HepG2 (cell line): Measurements from ENCODE around the gene PSMD3. TPM values are rescaled to one million over a fixed set of nuclear protein-coding genes. Genes with fewer than 3 reads are reported as not detected.

ENCODE experiments used
- ATAC-seq: fragments of 200-7000 bp; cut with Tn5 transposase; 3 replicates; pipeline ENCODE4 v1.9.1; 2020; ENCODE audit warnings: mild to moderate bottlenecking, moderate library complexity
- BruUV-seq: library from RNA; stranded (reverse); fragments of 400-500 nt; replicated peaks from 2 replicates; lab custom pipeline; 2021; lab: Mats Ljungman, UMichigan
- CTCF ChIA-PET: fragments of 300-600 bp; formaldehyde crosslinking; extraction: SDS; loops from one replicate; lab custom pipeline; 2021; ENCODE audit warnings: low total read pairs, inconsistent platforms, low intra/inter-chr PET ratio; lab: Yijun Ruan, JAX
- POLR2A ChIA-PET: fragments of 350-600 bp; sonication (Branson Sonifier 250); formaldehyde crosslinking; loops from one replicate; lab custom pipeline; 2020; ENCODE audit warnings: antibody characterized with exemption, inconsistent platforms; lab: Yijun Ruan, JAX
- DNase-seq: peaks from one replicate; pipeline ENCODE4 v3.0.0-alpha.2; 2015; ENCODE audit warnings: low spot score
- FAIRE-seq: peaks from 3 replicates; lab custom pipeline; 2011; peaks lifted over from hg19 to GRCh38; lab: Jason Lieb, UNC
- H2AFZ ChIP-seq: one replicate; pipeline ENCODE4 v1.6.1; 2011; ENCODE audit warnings: low read length, inconsistent platforms
- H3K27ac ChIP-seq: fragments of 300-600 bp; 3 replicates; pipeline ENCODE4 v1.8.0; 2011; ENCODE audit warnings: mixed run types, mild to moderate bottlenecking, mixed read lengths, low read length, inconsistent platforms; ENCODE audit not compliant: insufficient read depth; ENCODE audit errors: extremely low read length
- H3K27me3 ChIP-seq, 2 experiments: fragments of 200-600 bp in 1 of 2; 2 replicates in 1 of 2; 3 replicates in 1 of 2; pipeline versions ENCODE4 v1.6.0 to v1.8.0; 2011; ENCODE audit warnings: low read length in 2 of 2, mild to moderate bottlenecking in 2 of 2, moderate library complexity in 2 of 2, inconsistent platforms in 1 of 2; ENCODE audit not compliant: insufficient read depth in 2 of 2, control insufficient read depth in 1 of 2
- H3K36me3 ChIP-seq, 2 experiments: fragments of 200-600 bp in 1 of 2; replicated peaks in 1 of 2; 2 replicates in 1 of 2; 3 replicates in 1 of 2; pipeline versions ENCODE4 v1.5.1 to v1.8.0; 2011; ENCODE audit warnings: low read length in 2 of 2, inconsistent platforms in 1 of 2; ENCODE audit not compliant: insufficient read depth in 2 of 2, control insufficient read depth in 1 of 2
- H3K4me1 ChIP-seq: 2 replicates; pipeline ENCODE4 v1.5.1; 2012; ENCODE audit warnings: low read length, inconsistent platforms; ENCODE audit not compliant: insufficient read depth
- H3K4me2 ChIP-seq: 2 replicates; pipeline ENCODE4 v1.6.0; 2011; ENCODE audit warnings: low read depth, low read length, inconsistent platforms
- H3K4me3 ChIP-seq, 3 experiments: fragments of 200-600 bp in 1 of 3; sonication (generic), shearing (Covaris generic) in 1 of 3; replicated peaks in 1 of 3; 2 replicates each; pipeline ENCODE4 v1.5.1; 2011 to 2016; ENCODE audit warnings: low read length in 3 of 3, inconsistent platforms in 2 of 3, low read depth in 2 of 3, mild to moderate bottlenecking in 2 of 3, control low read depth in 1 of 3, mixed read lengths in 1 of 3; ENCODE audit not compliant: insufficient read depth in 1 of 3
- H3K79me2 ChIP-seq: one replicate; pipeline ENCODE4 v1.6.1; 2011; ENCODE audit warnings: low read length, inconsistent platforms; ENCODE audit not compliant: insufficient read depth
- H3K9ac ChIP-seq: 2 replicates; pipeline ENCODE4 v1.6.0; 2011; ENCODE audit warnings: mild to moderate bottlenecking, low read depth, low read length, inconsistent platforms; ENCODE audit not compliant: insufficient read depth
- H3K9me3 ChIP-seq: 2 replicates; pipeline ENCODE4 v1.5.1; 2012; ENCODE audit warnings: mild to moderate bottlenecking, low read length
- H4K20me1 ChIP-seq: 2 replicates; pipeline ENCODE4 v1.6.0; 2011; ENCODE audit warnings: inconsistent platforms, mild to moderate bottlenecking, low read length, moderate library complexity; ENCODE audit not compliant: insufficient read depth
- KAT7 ChIP-seq: IDR thresholded peaks from 2 replicates; pipeline ENCODE4 v1.6.1; 2018; ENCODE audit warnings: borderline replicate concordance, missing compliant biosample characterization
- MIER2 ChIP-seq: IDR thresholded peaks from 2 replicates; pipeline ENCODE4 v1.6.1; 2016; ENCODE audit warnings: missing biosample characterization, missing genetic modification reagents
- PCBP2 ChIP-seq: fragments of 200-400 bp; formaldehyde crosslinking; optimal IDR thresholded peaks from 2 replicates; pipeline ENCODE3; 2018; ENCODE audit warnings: low read length, low read depth; ENCODE audit not compliant: poor library complexity, severe bottlenecking
- RBFOX2 ChIP-seq: fragments of 200-400 bp; formaldehyde crosslinking; IDR thresholded peaks from 2 replicates; pipeline ENCODE4 v1.6.1; 2017; ENCODE audit warnings: low read depth, mild to moderate bottlenecking, low read length
- REL ChIP-seq: sonication (generic); formaldehyde crosslinking; conservative IDR thresholded peaks from 2 replicates; pipeline ENCODE4 v1.8.0; 2022; ENCODE audit warnings: mild to moderate bottlenecking, missing genetic modification reagents, moderate library complexity
- TP53 ChIP-seq: sonication (generic); formaldehyde crosslinking; conservative IDR thresholded peaks from 2 replicates; pipeline ENCODE4 v1.4.0; 2020; ENCODE audit warnings: missing genetic modification reagents
- ZBTB21 ChIP-seq: sonication (generic); formaldehyde crosslinking; IDR thresholded peaks from 2 replicates; pipeline ENCODE4 v1.4.0; 2020; ENCODE audit warnings: missing genetic modification reagents
- ZNF136 ChIP-seq: sonication (generic); formaldehyde crosslinking; IDR thresholded peaks from 2 replicates; pipeline ENCODE4 v1.8.1; 2022; ENCODE audit warnings: low read depth, mild to moderate bottlenecking, moderate library complexity, missing genetic modification reagents
- ZNF292 ChIP-seq: sonication (generic); formaldehyde crosslinking; IDR thresholded peaks from 2 replicates; pipeline ENCODE4 v1.8.1; 2022; ENCODE audit warnings: mild to moderate bottlenecking, low read depth, missing genetic modification reagents, borderline replicate concordance
- ZNF850 ChIP-seq: sonication (generic); formaldehyde crosslinking; conservative IDR thresholded peaks from 2 replicates; pipeline ENCODE4 v1.9.0; 2021; ENCODE audit warnings: mild to moderate bottlenecking, missing genetic modification reagents
- WGBS: methylation state at CpG from one replicate; pipeline ENCODE4 v1.1.6; 2017; ENCODE audit warnings: low lambda C conversion rate; 5-methylcytosine and 5-hydroxymethylcytosine counted together
- in situ Hi-C: cut with HindIII; loops from 2 replicates; pipeline ENCODE4 v1.10.0; 2017; ENCODE audit warnings: low pct_unique_long_range_greater_than_20kb; ENCODE audit not compliant: extremely low pct_ligation_motif_present
- intact Hi-C: fragments of 100-400 bp; cut with micrococcal nuclease; formaldehyde crosslinking; loops from one replicate; pipeline ENCODE4 v1.10.0; 2022; ENCODE audit not compliant: unreplicated experiment
- polyA plus RNA-seq, 8 experiments: library from polyadenylated mRNA; depleted of rRNA in 3 of 8; stranded (reverse) in 7 of 8; unstranded in 1 of 8; fragments of >200 nt; fragmentation: Illumina TruSeq in 4 of 8; extraction: Trizol in 4 of 8; gene quantifications; 2 replicates each; pipeline versions ENCODE4 v1.2.1 to v1.2.3, GENCODE V29; 2011 to 2016; ENCODE audit warnings: low read depth in 4 of 8, missing spikeins in 1 of 8, mixed read lengths in 1 of 8; ENCODE audit not compliant: insufficient read depth in 1 of 8
- total RNA-seq, 5 experiments: library from RNA; depleted of rRNA; stranded (reverse); fragments of >200 nt; fragmentation: Illumina TruSeq; extraction: Trizol; gene quantifications; 2 replicates each; pipeline ENCODE4 v1.2.3, GENCODE V29; 2016; ENCODE audit warnings: low read depth in 1 of 5
- TF ChIP-seq, protein P1 (sequence below): sonication (generic); formaldehyde crosslinking; IDR thresholded peaks from 2 replicates; pipeline ENCODE4 v1.4.0; 2020; ENCODE audit warnings: missing genetic modification reagents, mild to moderate bottlenecking, borderline replicate concordance
- TF ChIP-seq, protein P2 (sequence below): sonication (generic); formaldehyde crosslinking; IDR thresholded peaks from 2 replicates; pipeline ENCODE4 v1.8.0; 2022; ENCODE audit warnings: low read depth, missing genetic modification reagents
- TF ChIP-seq, protein P3 (sequence below), 2 experiments: sonication (generic) in 1 of 2; formaldehyde crosslinking in 1 of 2; IDR thresholded peaks; 2 replicates each; pipeline versions ENCODE4 v1.5.1 to v1.6.1; 2011 to 2020; ENCODE audit warnings: borderline replicate concordance in 1 of 2, low read depth in 1 of 2, low read length in 1 of 2, mild to moderate bottlenecking in 1 of 2, missing genetic modification reagents in 1 of 2, moderate library complexity in 1 of 2
- TF ChIP-seq, protein P4 (sequence below): sonication (generic); formaldehyde crosslinking; IDR thresholded peaks from 2 replicates; pipeline ENCODE4 v1.4.0; 2020; ENCODE audit warnings: mild to moderate bottlenecking, missing genetic modification reagents, borderline replicate concordance

The PSMD3 gene
- total and polyA plus RNA-seq, 2 of the 13 experiments (the other 11 are each of a cell fraction or from before 2014, with no cell fraction given): 97.4 to 146 TPM

DNA sequence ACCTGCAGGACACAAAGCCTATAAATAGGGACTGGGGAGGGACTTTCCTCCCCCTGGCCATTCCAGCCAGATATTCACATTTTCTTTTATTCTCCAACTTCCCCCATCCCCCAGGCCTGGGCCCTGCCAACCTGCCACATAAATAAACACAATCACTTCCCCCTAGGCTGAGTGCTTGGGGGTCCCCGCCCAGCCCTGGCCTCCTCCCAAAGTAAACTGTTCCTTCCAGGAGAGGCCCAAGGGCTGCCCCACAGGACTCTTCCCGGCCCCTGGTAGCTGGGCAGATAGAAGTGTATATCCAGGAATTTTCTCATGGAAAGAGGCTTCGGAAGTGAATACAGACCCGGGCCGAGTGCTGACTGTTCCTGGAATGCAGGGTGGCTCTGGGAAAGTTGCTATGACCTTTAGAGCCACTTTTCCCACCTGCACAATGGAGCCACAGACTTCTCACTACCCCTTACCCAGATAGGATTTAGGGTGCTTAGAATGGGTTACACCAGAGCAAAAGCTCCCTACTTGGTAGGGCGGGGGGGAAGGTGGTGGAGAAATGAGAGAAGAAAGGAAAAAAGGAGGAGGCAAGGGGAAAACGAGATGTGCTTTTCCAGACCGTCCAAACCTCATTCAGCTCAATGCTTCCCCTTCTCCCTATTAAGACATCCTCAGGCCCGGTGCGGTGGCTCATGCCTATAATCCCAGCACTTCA lies 43.1 kb downstream of the PSMD3 start:
- Histone ChIP-seq H3K4me2 (no peak overlapping the region), H3K27me3 (no peaks in the 10 kb centered on the region), H3K4me1 (no peaks in the 10 kb centered on the region), H4K20me1 (no peaks in the 10 kb centered on the region), H2AFZ (no peak overlapping the region), H3K36me3 (peaks cover 46 to 69% of the 10 kb centered on the region in 2 experiments), H3K9me3 (no peaks in the 10 kb centered on the region), H3K27ac (no peak overlapping the region), H3K4me3 (no peak overlapping the region), H3K9ac (no peak overlapping the region), H3K79me2 (no peaks in the 10 kb centered on the region)
- ChIA-PET CTCF (no interaction called here), POLR2A (no interaction called here)
- intact Hi-C loops: no loop called here
- 93% methylated on average over 10 of the region's 10 CpGs for WGBS
- ATAC-seq (no peak), FAIRE-seq (no peak), DNase-seq (no peak)
- no TSS peak for BruUV-seq
- in situ Hi-C loops: no loop called here
- no peak for TF ChIP-seq REL (CRISPR knock-in tag)
- no peak for TF ChIP-seq KAT7 (CRISPR knock-in tag)
- TF ChIP-seq PCBP2: no peak
- TF ChIP-seq ZNF292 (CRISPR knock-in tag): no peak
- no peak for TF ChIP-seq RBFOX2
- TF ChIP-seq, protein P1, sequence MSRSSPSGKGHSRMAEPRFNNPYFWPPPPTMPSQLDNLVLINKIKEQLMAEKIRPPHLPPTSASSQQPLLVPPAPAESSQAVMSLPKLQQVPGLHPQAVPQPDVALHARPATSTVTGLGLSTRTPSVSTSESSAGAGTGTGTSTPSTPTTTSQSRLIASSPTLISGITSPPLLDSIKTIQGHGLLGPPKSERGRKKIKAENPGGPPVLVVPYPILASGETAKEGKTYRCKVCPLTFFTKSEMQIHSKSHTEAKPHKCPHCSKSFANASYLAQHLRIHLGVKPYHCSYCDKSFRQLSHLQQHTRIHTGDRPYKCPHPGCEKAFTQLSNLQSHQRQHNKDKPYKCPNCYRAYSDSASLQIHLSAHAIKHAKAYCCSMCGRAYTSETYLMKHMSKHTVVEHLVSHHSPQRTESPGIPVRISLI: no peak
- no peak for TF ChIP-seq ZNF136
- no peak for TF ChIP-seq MIER2
- no peak for TF ChIP-seq TP53 (CRISPR knock-in tag)
- TF ChIP-seq, protein P2, sequence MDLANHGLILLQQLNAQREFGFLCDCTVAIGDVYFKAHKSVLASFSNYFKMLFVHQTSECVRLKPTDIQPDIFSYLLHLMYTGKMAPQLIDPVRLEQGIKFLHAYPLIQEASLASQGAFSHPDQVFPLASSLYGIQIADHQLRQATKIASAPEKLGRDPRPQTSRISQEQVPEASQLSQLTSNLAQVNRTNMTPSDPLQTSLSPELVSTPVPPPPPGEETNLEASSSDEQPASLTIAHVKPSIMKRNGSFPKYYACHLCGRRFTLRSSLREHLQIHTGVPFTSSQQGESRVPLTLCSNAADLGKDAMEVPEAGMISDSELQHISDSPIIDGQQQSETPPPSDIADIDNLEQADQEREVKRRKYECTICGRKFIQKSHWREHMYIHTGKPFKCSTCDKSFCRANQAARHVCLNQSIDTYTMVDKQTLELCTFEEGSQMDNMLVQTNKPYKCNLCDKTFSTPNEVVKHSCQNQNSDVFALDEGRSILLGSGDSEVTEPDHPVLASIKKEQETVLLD: no peak
- no peak for TF ChIP-seq ZBTB21 (CRISPR knock-in tag)
- no peak for TF ChIP-seq ZNF850 (CRISPR knock-in tag)
- TF ChIP-seq, protein P3, sequence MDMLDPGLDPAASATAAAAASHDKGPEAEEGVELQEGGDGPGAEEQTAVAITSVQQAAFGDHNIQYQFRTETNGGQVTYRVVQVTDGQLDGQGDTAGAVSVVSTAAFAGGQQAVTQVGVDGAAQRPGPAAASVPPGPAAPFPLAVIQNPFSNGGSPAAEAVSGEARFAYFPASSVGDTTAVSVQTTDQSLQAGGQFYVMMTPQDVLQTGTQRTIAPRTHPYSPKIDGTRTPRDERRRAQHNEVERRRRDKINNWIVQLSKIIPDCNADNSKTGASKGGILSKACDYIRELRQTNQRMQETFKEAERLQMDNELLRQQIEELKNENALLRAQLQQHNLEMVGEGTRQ (IDR thresholded peaks at IDR 0.05; ENCODE audit: low read depth, low read length): no peak
- TF ChIP-seq, protein P3 (CRISPR knock-in tag; IDR thresholded peaks at IDR 0.05; ENCODE audit: borderline replicate concordance): no peak
- TF ChIP-seq, protein P4, sequence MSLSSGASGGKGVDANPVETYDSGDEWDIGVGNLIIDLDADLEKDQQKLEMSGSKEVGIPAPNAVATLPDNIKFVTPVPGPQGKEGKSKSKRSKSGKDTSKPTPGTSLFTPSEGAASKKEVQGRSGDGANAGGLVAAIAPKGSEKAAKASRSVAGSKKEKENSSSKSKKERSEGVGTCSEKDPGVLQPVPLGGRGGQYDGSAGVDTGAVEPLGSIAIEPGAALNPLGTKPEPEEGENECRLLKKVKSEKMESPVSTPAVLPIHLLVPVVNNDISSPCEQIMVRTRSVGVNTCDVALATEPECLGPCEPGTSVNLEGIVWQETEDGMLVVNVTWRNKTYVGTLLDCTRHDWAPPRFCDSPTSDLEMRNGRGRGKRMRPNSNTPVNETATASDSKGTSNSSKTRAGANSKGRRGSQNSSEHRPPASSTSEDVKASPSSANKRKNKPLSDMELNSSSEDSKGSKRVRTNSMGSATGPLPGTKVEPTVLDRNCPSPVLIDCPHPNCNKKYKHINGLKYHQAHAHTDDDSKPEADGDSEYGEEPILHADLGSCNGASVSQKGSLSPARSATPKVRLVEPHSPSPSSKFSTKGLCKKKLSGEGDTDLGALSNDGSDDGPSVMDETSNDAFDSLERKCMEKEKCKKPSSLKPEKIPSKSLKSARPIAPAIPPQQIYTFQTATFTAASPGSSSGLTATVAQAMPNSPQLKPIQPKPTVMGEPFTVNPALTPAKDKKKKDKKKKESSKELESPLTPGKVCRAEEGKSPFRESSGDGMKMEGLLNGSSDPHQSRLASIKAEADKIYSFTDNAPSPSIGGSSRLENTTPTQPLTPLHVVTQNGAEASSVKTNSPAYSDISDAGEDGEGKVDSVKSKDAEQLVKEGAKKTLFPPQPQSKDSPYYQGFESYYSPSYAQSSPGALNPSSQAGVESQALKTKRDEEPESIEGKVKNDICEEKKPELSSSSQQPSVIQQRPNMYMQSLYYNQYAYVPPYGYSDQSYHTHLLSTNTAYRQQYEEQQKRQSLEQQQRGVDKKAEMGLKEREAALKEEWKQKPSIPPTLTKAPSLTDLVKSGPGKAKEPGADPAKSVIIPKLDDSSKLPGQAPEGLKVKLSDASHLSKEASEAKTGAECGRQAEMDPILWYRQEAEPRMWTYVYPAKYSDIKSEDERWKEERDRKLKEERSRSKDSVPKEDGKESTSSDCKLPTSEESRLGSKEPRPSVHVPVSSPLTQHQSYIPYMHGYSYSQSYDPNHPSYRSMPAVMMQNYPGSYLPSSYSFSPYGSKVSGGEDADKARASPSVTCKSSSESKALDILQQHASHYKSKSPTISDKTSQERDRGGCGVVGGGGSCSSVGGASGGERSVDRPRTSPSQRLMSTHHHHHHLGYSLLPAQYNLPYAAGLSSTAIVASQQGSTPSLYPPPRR: no peak
